GM19099 (cell line): ENCODE measurements around the gene HSP90B1.

Experiments
- POLR2A ChIP-seq: IDR thresholded peaks from 3 replicates; pipeline ENCODE4 v1.6.1; 2011; ENCODE audit warnings: low read depth; ENCODE audit not compliant: insufficient read length; ENCODE audit errors: extremely low read depth

The HSP90B1 gene

DNA sequence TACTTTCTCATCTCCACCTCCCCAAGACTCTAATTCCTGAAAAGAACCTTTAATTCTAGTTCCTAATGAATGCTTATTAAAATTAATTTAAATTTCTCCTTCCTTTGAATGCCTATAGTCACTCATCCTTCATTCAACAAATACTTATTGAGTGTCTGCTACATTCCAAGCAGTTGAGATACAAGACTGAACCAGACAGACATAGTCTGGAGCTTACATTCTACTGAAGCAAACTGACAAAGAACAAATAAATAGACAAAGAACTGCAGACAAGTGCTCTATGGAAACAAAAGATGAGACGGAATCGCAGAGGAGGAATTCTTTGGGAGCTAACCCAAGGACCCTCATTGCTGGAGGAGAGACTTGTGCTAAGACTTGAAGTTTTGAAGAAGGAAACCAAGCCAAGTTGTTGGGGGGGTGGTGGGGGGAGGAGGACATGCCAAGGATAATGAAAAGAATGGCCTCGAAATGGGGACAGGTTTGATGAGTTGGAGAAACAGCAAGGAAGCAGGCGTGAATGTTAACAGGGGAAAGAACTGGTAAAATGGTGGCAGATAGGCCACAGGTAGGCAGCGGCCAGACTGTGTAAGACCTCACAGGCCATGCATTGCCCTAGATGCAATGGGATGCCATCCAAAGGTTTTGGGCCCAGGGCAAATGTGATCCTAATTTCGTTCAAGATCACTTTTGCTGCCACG is 25.8 kb downstream of the HSP90B1 start:
- no peak for TF ChIP-seq POLR2A

DNA sequence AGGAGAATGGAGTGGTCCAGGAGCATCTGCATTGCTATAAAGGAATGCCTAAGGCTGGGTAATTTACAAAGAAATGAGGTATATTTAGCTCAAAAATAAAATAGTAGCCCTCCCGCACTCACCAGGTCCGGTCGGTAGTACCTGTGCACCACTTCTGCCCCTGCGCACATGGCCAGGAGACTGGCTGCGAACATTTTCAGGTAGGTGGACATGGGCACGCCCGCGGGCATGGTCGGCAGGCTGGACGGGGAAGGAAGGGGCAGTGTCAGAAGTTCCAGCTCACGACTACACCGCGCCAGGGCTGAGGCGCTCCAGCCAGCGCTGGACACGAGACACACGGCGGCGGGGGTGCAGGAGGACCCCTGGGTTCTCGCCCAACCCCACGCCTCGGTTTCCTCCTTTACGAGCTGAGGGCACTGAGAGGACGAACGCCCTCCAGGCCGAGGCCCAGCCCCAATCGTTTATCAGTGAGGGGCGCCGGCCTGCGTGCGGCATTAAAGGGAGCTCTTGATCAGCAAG is 26.4 kb downstream of the HSP90B1 start:
- no peak for TF ChIP-seq POLR2A

DNA sequence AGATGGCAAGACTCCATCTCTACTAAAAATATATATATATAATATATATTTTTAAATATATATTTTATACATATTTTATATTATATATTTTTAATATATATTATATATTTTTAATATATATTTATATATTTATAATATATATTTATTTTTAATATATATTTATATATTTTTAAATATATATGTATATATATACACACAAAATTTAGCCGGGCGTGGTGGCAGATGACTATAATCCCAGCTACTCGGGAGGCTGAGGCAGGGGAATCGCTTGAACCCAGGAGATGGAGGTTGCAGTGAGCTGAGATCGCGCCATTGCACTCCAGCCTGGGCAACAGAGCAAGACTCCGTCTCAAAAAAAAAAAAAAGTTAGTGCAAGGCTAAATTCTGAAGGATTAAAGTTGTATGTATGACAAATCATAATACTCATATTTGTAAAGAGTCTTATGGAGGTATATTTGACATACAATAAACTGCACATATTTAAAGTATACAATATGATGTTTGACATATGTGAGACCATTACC is 27.7 kb downstream of the HSP90B1 start:
- no peak for TF ChIP-seq POLR2A

DNA sequence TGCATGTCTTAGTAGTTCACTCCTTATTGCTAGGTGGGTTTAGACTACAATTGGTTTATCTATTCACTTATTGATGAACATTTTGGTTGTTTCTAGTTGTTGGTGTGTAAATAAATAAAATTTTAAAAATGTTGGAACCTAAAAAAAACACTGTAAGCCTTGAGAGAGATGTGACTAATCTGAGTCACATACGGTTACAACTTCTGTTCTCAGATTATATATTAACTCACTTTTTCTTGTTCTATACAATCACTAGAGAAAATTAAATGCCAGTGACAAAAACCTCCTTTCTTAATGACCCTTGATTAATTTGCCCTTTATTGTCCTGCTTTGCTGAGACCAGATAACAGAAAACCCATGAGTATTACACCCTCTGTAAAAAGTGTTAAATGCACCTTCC is 28.4 kb downstream of the HSP90B1 start:
- no peak for TF ChIP-seq POLR2A

DNA sequence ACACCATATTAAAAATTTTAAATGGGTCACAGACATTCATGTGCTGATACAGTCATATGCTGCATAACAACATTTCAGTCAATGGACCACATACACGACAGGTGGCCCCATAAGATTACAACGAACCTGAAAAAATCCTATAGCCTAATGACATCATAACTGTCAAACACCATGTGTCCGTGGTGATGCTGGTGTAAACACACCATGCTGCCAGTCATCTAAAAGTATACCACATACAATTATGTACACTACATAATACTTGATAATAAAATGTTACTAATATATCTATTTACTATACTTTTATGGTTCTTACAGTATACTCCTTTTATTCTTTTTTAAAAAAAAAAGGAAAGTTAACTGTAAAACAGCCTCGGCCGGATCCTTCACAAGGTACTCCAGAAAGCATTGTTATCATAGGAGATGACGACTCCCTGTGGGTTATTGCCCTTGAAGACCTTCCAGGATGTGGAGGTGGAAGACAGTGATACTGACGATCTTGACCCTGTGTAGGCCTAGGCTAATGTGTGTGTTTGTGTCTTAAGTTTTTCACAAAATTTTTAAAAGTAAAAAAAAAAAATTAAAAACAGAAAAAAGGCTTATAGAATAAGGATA is 30.5 kb downstream of the HSP90B1 start:
- TF ChIP-seq POLR2A = no peak

DNA sequence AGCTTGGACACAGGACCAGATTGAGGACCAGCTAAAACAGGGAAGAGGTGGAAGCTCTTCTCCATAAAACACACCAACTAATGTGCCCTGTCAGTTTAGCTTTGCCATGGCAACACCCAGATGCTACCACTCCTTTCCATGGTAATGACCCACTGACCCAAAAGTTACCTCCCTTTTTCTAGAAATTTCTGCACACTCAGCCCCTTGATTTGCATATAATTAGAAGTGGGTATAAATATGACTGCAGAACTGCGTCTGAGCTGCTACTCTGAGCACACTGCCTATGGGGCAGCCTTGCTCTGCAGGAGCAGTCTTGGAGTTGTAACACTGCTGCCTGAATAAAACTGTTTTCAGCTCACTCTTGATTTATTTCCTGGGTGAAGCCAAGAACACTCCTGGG is 32.3 kb downstream of the HSP90B1 start:
- TF ChIP-seq POLR2A = peak; percentile 43

DNA sequence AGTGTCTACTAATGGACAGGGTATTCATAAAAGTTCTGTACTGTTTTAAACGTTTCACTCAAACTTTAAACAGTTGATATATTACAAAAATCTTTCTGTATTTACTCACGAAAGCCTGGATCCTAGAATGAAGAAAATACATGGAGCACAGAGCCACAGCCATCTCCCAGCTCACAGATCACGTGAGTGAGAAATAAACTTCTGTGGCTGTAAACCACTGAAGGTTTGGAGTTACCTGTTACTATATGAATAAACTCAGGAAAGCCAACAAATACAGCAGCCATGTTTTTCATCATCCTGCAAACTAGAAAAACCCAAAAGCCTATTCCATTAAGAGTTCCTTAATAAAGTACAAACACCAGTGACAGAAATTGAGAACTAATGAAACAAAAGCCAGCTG is 34.6 kb downstream of the HSP90B1 start:
- no peak for TF ChIP-seq POLR2A

DNA sequence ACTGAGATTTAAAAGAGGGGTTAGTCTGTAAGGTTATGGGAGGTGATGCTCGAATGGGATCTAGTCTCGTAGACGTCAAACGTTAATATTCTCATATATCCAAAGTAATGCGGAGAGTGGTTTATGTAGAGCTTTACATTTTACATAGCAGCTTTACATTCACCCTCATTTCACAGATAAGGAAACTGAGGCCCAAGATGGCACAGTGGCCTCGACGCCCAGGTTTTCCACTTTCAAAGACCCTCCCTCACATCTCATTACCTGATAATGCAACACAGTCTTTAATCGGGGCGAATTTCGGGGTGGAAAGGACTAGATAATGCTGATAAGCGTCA is 35.0 kb downstream of the HSP90B1 start:
- TF ChIP-seq POLR2A = no peak

DNA sequence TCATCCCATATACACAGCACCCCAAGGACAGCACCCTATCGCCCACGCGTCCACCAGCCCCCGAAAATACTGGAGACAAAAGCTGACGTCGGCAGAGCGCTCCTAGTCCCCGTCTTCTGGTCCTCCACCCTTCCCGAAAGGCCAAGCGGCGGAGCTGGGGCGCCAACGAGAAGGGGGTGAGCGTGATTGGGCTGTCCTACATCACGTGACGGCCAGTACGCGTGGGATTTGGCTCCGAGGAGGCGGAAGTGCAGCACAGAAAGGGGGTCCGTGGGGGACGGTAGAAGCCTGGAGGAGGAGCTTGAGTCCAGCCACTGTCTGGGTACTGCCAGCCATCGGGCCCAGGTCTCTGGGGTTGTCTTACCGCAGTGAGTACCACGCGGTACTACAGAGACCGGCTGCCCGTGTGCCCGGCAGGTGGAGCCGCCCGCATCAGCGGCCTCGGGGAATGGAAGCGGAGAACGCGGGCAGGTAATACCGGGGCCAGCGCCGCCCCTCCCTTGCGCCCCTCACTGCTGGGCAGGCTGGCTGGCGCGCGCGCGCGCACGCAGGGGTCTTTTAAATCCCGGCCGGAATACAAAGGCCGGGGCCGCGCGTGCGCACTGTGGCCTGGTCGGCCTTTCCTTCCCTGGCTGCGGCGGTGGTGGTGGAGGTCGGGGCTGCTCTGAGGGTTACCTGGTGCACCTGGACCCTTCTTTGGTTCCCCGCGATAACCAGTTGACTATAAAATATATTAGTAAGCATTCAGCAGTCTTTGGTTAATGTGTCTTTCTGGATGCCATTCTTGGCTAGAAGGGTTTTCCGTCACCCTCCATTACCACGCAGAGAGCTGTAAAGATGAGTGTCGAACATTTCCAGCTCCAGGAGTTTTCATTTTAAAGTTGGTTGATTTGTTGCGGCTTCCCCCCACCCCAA is 35.6 kb downstream of the HSP90B1 start, which contains the start of gene TDG:
TDG (plus strand) TSS at position 283 of the 915 bp plus-strand sequence; CDS start at position 449, 166 bp downstream.
- peak; percentile 94 for TF ChIP-seq POLR2A

DNA sequence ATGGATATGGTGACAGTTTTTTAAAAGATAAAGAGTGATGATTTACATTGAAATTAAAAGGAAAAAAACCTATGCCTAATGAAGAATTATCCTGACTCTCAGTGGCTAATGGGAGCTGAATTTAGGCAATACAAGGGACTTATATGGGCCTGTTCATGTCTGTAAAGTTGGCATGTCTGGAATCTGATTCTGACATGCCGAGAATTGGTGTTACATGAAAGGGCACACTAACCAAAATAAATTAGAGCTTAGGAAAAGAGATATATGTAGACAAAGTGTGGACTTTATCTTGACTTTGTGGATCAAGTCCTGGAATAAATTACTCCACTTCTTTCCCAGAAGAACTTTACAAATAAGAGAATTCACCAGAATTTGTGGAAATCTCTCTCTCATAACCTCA is 36.5 kb downstream of the HSP90B1 start:
- TF ChIP-seq POLR2A = no peak

DNA sequence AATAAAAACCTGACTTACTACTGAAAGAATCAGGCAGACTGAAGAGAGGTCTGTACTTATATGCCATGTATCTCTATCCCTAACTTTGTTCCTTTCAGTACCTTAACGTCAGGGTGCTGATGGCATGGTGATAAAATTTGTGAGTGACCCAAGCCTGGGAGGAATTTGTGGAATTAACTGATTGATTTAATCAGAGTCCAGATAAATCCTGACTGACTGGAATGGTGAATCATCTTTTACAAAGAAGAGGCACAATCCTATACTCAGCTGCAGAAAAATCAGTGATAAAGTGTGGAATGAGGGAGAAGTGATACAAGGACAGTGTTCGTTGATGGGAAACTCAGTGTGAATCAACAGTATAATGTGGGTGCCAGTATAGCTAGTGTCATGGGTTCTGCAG is 39.2 kb downstream of the HSP90B1 start:
- TF ChIP-seq POLR2A = no peak

DNA sequence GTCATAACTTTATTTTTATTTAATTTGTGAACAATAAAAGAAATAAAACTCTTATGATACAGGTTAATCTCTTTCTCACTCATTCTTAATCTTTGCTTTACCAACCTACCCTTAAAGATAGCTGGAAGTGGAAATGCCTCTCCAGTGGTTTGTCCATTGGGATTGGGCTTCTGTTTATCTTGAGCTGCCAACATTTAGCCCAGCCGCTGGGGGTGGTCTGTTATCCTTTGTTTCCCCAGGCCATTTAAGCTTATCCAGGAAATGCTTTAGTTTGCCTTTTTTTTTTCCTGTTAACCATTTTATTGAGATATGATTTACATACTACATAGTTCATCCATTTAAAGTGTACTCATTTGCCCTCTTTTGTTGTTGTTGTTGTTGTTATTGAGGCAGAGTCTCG is 43.7 kb downstream of the HSP90B1 start:
- TF ChIP-seq POLR2A = no peak

DNA sequence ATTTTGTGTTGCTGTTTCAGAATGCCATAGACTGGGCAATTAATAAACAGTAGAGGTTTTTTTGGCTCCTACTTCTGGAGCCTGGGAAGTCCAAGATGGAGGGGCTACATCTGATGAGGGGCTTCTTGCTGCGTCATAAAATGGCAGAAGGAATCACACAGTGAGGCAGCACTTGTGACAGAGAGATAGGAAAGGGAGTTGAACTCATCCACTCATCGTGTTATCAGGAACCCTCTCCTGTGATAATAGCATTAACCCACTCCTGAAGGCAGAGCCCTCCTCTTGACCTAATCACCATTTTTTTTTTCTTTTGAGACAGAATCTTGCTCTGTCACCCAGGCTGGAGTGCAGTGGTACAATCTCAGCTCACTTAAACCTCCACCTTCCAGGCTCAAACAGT is 45.2 kb downstream of the HSP90B1 start:
- no peak for TF ChIP-seq POLR2A

DNA sequence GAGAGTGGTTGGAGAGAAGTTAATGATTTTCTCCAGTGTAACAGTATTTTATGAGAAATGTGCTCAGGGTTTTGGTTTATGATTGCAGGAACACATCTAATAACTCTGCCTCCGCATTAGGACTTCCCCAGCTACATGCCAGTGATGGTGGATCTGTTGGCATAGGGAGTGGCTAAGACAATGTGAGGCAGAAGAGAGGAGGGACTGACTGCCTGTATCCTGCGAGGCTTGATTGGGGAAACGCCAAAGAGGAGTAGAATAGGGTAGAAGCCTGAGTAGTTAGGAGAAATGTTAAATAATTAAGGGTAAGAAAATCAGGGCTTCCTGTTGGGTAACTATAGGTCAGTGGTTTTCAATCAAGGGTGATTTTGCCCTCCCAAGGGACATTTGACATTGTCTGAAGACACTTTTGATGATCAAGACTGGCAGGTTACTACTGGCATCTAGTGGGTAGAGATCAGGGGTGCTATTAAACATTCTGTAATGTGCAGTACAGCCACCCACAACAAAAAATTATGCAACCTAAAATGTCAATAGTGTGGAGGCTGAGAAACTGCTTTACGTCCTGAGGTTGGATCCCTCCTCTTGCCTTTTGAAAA is 48.3 kb downstream of the HSP90B1 start:
- no peak for TF ChIP-seq POLR2A

DNA sequence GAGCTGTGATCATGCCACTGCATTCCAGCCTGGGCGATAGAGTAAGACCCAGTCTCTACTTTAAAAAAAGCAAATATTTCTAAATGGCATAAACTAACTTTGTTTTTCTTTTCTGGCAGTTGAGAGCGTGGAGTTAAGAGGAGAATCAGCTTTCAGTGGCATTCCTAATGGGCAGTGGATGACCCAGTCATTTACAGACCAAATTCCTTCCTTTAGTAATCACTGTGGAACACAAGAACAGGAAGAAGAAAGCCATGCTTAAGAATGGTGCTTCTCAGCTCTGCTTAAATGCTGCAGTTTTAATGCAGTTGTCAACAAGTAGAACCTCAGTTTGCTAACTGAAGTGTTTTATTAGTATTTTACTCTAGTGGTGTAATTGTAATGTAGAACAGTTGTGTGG is 56.6 kb downstream of the HSP90B1 start:
- TF ChIP-seq POLR2A = no peak
